LoVo (cell line): ENCODE data around the gene GRK5.

Experiments
- DNase-seq: peaks from one replicate; pipeline ENCODE4 v3.0.0-alpha.2; 2016; ENCODE audit warnings: low spot score

GRK5 gene

GRCh38 chr10:119198438-119198837 is 8.9 kb upstream of the GRK5 start:
- no peak for DNase-seq

GRCh38 chr10:119199231-119199992 is 8.0 kb upstream of the GRK5 start:
- DNase-seq = peak; percentile 50

GRCh38 chr10:119201233-119201632 is 6.1 kb upstream of the GRK5 start:
- no peak for DNase-seq

GRCh38 chr10:119203006-119203405 is 4.4 kb upstream of the GRK5 start:
- no peak for DNase-seq

- peak; percentile 23 for DNase-seq
Measured at GRCh38 chr10:119205894-119206602, 1.3 kb upstream of the GRK5 start.

- DNase-seq = peak; percentile 69
Measured at GRCh38 chr10:119206603-119207365, 587 bp upstream of the GRK5 start.

GRCh38 chr10:119207713-119208552 is 562 bp downstream of the GRK5 start:
- DNase-seq = no peak

GRCh38 chr10:119208553-119208940 is 1.2 kb downstream of the GRK5 start:
- no peak for DNase-seq

- peak; percentile 45 for DNase-seq
Measured at GRCh38 chr10:119209035-119209735, 1.8 kb downstream of the GRK5 start.

GRCh38 chr10:119209736-119210355 is 2.5 kb downstream of the GRK5 start:
- DNase-seq = no peak

GRCh38 chr10:119210633-119211032 is 3.3 kb downstream of the GRK5 start:
- DNase-seq = no peak

GRCh38 chr10:119211176-119211575 is 3.8 kb downstream of the GRK5 start:
- DNase-seq = no peak

GRCh38 chr10:119211625-119212441 is 4.5 kb downstream of the GRK5 start:
- DNase-seq = no peak

- no peak for DNase-seq
Measured at GRCh38 chr10:119215371-119215770, 8.0 kb downstream of the GRK5 start.

- no peak for DNase-seq
Measured at GRCh38 chr10:119216127-119216526, 8.8 kb downstream of the GRK5 start.

GRCh38 chr10:119217401-119217800 is 10.0 kb downstream of the GRK5 start:
- DNase-seq = no peak

- no peak for DNase-seq
Measured at GRCh38 chr10:119217991-119218490, 10.7 kb downstream of the GRK5 start.

- no peak for DNase-seq
Measured at GRCh38 chr10:119219871-119220270, 12.5 kb downstream of the GRK5 start.

- no peak for DNase-seq
Measured at GRCh38 chr10:119221201-119221600, 13.8 kb downstream of the GRK5 start.

- no peak for DNase-seq
Measured at GRCh38 chr10:119221666-119222065, 14.3 kb downstream of the GRK5 start.
